Endothelial cell of umbilical vein (primary cell): Measurements from ENCODE around the gene FAM174B. TPM values are rescaled to one million over a fixed set of nuclear protein-coding genes. Genes with fewer than 3 reads are reported as not detected.

Experiments used
- BruUV-seq: library from RNA; stranded (reverse); fragments of 400-500 nt; replicated peaks from 2 replicates; lab custom pipeline; 2021; lab: Mats Ljungman, UMichigan
- CTCF ChIA-PET: fragments of 300-600, 350-600 bp; sonication (Branson Sonifier 250); formaldehyde crosslinking; loops from one replicate; lab custom pipeline; 2021; ENCODE audit warnings: antibody characterized with exemption, inconsistent platforms; lab: Charles Lee
- POLR2A ChIA-PET: fragments of 300-600, 350-600 bp; sonication (Branson Sonifier 250); formaldehyde crosslinking; loops from one replicate; lab custom pipeline; 2021; ENCODE audit warnings: antibody characterized with exemption, inconsistent platforms; lab: Charles Lee
- DNase-seq: peaks from one replicate; pipeline ENCODE4 v3.0.0-alpha.2; 2011; ENCODE audit warnings: low read depth, low spot score
- FAIRE-seq: peaks from 2 replicates; lab custom pipeline; 2011; peaks lifted over from hg19 to GRCh38; lab: Jason Lieb, UNC
- H2AFZ ChIP-seq: 2 replicates; pipeline ENCODE4 v1.6.0; 2012; ENCODE audit warnings: low read depth, low read length, control low read depth, inconsistent platforms
- H3K27ac ChIP-seq: 2 replicates; pipeline ENCODE4 v1.5.1; 2011; ENCODE audit warnings: low read depth, mild to moderate bottlenecking, control low read depth, low read length, moderate library complexity; ENCODE audit not compliant: insufficient read depth
- H3K27me3 ChIP-seq, 2 experiments: 2 replicates each; pipeline versions ENCODE4 v1.6.0 to v1.6.1; 2011; ENCODE audit warnings: low read length in 2 of 2, mixed read lengths in 1 of 2; ENCODE audit not compliant: control insufficient read depth in 2 of 2, insufficient read depth in 2 of 2
- H3K36me3 ChIP-seq, 2 experiments: 2 replicates in 1 of 2; 3 replicates in 1 of 2; pipeline ENCODE4 v1.5.1; 2011; ENCODE audit warnings: low read length in 2 of 2, mild to moderate bottlenecking in 1 of 2, moderate library complexity in 1 of 2; ENCODE audit not compliant: control insufficient read depth in 2 of 2, insufficient read depth in 2 of 2; ENCODE audit errors: extremely low read depth in 1 of 2
- H3K4me1 ChIP-seq: 3 replicates; pipeline ENCODE4 v1.5.1; 2011; ENCODE audit warnings: mild to moderate bottlenecking, low read length; ENCODE audit not compliant: control insufficient read depth, insufficient read depth; ENCODE audit errors: extremely low read depth
- H3K4me2 ChIP-seq: 2 replicates; pipeline ENCODE4 v1.6.1; 2011; ENCODE audit warnings: low read length, control low read depth, mixed read lengths; ENCODE audit not compliant: insufficient read depth
- H3K4me3 ChIP-seq, 3 experiments: fragments of 200-600 bp in 1 of 3; sonication (generic), shearing (Covaris generic) in 1 of 3; replicated peaks in 1 of 3; 2 replicates each; pipeline ENCODE4 v1.5.1; 2011 to 2016; ENCODE audit warnings: control low read depth in 3 of 3, low read length in 3 of 3, mild to moderate bottlenecking in 2 of 3, inconsistent platforms in 1 of 3, low read depth in 1 of 3, moderate library complexity in 1 of 3; ENCODE audit not compliant: insufficient read depth in 1 of 3
- H3K79me2 ChIP-seq: 2 replicates; pipeline ENCODE4 v1.6.0; 2012; ENCODE audit warnings: low read length, inconsistent platforms; ENCODE audit not compliant: control insufficient read depth, insufficient read depth
- H3K9ac ChIP-seq: replicated peaks from 2 replicates; pipeline ENCODE3; 2011; ENCODE audit warnings: low read length, control low read depth; ENCODE audit not compliant: insufficient read depth; ENCODE audit errors: extremely low read depth
- H3K9me1 ChIP-seq: replicated peaks from 3 replicates; pipeline ENCODE4 v1.6.0; 2011; ENCODE audit warnings: mild to moderate bottlenecking, low read length; ENCODE audit not compliant: control insufficient read depth, insufficient read depth; ENCODE audit errors: extremely low read depth
- H3K9me3 ChIP-seq: replicated peaks from 2 replicates; pipeline ENCODE4 v1.5.1; 2012; ENCODE audit warnings: low read length, inconsistent platforms; ENCODE audit not compliant: control insufficient read depth, insufficient read depth
- H4K20me1 ChIP-seq: replicated peaks from 2 replicates; pipeline ENCODE3; 2011; ENCODE audit warnings: mild to moderate bottlenecking, low read length; ENCODE audit not compliant: control insufficient read depth, insufficient read depth; ENCODE audit errors: extremely low read depth
- EZH2 ChIP-seq: IDR thresholded peaks from 2 replicates; pipeline ENCODE4 v1.6.1; 2012; ENCODE audit warnings: borderline replicate concordance, low read depth, mild to moderate bottlenecking, moderate library complexity, low read length, inconsistent platforms; ENCODE audit not compliant: severe bottlenecking
- FOS ChIP-seq: IDR thresholded peaks from 2 replicates; pipeline ENCODE4 v1.6.1; 2011; ENCODE audit warnings: mild to moderate bottlenecking, low read length, moderate library complexity, borderline replicate concordance; ENCODE audit not compliant: insufficient read depth
- GATA2 ChIP-seq: IDR thresholded peaks from 2 replicates; pipeline ENCODE4 v1.7.0; 2011; ENCODE audit warnings: low read depth, mild to moderate bottlenecking, moderate library complexity, mixed read lengths, low read length; ENCODE audit not compliant: insufficient read length, insufficient read depth
- JUN ChIP-seq: IDR thresholded peaks from 2 replicates; pipeline ENCODE4 v1.6.1; 2011; ENCODE audit warnings: borderline replicate concordance, low read depth; ENCODE audit not compliant: insufficient read length, insufficient read depth
- MAX ChIP-seq: IDR thresholded peaks from 2 replicates; pipeline ENCODE4 v1.6.1; 2011; ENCODE audit not compliant: insufficient read depth, insufficient read length
- MYC ChIP-seq: IDR thresholded peaks from one replicate; pipeline ENCODE4 v1.6.1; 2011; ENCODE audit warnings: mild to moderate bottlenecking, low read depth, low read length
- POLR2A ChIP-seq: IDR thresholded peaks from 2 replicates; pipeline ENCODE4 v1.6.1; 2012; ENCODE audit warnings: low read depth, mild to moderate bottlenecking, control low read depth, low read length
- POLR2AphosphoS5 ChIP-seq: IDR thresholded peaks from 2 replicates; pipeline ENCODE4 v1.6.1; 2012; ENCODE audit warnings: low read depth, mild to moderate bottlenecking, control low read depth, low read length, moderate library complexity; ENCODE audit not compliant: insufficient read depth
- dilution Hi-C: fragments of 300-500 bp; cut with MboI; formaldehyde crosslinking; loops from one replicate; pipeline ENCODE4 v1.15.0; 2019; ENCODE audit warnings: low sequenced_read_pairs; ENCODE audit not compliant: extremely low pct_ligation_motif_present
- intact Hi-C: fragments of 100-400 bp; cut with micrococcal nuclease; formaldehyde crosslinking; loops from one replicate; pipeline ENCODE4 v1.10.0; 2022
- polyA plus RNA-seq, 4 experiments: library from polyadenylated mRNA; depleted of rRNA in 3 of 4; stranded (reverse) in 3 of 4; unstranded in 1 of 4; fragments of >200 nt; gene quantifications; 2 replicates each; pipeline versions ENCODE4 v1.2.1 to v1.2.3, GENCODE V29; 2011 to 2012; ENCODE audit warnings: missing spikeins in 1 of 4
- total RNA-seq: library from RNA; stranded (reverse); gene quantifications from 2 replicates; pipeline ENCODE4 v1.2.3, GENCODE V29; 2021
- TF ChIP-seq, protein P1 (sequence below), 2 donors: IDR thresholded peaks; 1 replicate in 1 of 2; 2 replicates in 1 of 2; pipeline ENCODE4 v1.5.1; 2011; ENCODE audit warnings: low read length in 2 of 2, mild to moderate bottlenecking in 2 of 2, moderate library complexity in 2 of 2, control low read depth in 1 of 2, inconsistent platforms in 1 of 2, low read depth in 1 of 2; ENCODE audit not compliant: insufficient read depth in 1 of 2; ENCODE audit errors: extremely low read depth in 1 of 2

Gene FAM174B
- total and polyA plus RNA-seq, 2 donors (not counting 3 experiments of a cell fraction or from before 2014, with no cell fraction given), result 25.9 to 30.2 TPM

DNA sequence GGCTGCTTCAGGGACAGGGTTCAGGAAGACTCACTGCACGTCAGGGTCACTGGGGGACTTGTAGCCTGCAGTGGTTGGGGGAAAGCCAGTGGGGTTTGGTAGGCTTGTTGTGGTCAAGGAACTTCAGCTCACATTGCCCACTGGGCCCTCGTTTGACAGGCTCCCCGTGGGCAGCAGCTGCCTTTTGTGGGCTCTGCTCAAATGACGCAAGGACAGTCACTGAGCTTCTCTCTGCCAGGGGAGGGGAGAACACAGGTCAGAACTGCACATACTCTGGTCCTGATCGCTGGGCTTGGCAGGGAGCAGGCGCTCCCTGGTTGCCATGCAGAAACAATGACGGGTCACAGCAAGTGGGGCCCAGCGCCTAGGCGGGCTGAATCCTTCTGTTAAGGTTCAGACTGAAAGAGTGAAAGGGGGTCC lies 45.5 kb downstream of the FAM174B start:
- H3K9me3 ChIP-seq, result no peaks in the 10 kb centered on the region
- no peak overlapping the region for H3K4me2 ChIP-seq
- no peak for TF ChIP-seq POLR2AphosphoS5
- no peak for TF ChIP-seq FOS
- no peak for TF ChIP-seq POLR2A
- TF ChIP-seq GATA2, result no peak
- TF ChIP-seq JUN, result no peak
- no peak for TF ChIP-seq EZH2
- TF ChIP-seq MYC, result no peak
- TF ChIP-seq, protein P1, sequence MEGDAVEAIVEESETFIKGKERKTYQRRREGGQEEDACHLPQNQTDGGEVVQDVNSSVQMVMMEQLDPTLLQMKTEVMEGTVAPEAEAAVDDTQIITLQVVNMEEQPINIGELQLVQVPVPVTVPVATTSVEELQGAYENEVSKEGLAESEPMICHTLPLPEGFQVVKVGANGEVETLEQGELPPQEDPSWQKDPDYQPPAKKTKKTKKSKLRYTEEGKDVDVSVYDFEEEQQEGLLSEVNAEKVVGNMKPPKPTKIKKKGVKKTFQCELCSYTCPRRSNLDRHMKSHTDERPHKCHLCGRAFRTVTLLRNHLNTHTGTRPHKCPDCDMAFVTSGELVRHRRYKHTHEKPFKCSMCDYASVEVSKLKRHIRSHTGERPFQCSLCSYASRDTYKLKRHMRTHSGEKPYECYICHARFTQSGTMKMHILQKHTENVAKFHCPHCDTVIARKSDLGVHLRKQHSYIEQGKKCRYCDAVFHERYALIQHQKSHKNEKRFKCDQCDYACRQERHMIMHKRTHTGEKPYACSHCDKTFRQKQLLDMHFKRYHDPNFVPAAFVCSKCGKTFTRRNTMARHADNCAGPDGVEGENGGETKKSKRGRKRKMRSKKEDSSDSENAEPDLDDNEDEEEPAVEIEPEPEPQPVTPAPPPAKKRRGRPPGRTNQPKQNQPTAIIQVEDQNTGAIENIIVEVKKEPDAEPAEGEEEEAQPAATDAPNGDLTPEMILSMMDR (IDR thresholded peaks at IDR 0.05; ENCODE audit: extremely low read depth in 1 of 2, insufficient read depth in 1 of 2, low read depth in 1 of 2, low read length in 2 of 2), result no peak
- no peak for TF ChIP-seq MAX
- H3K9me1 ChIP-seq, result no peaks in the 10 kb centered on the region
- no peak for DNase-seq
- POLR2A ChIA-PET, result no interaction called here
- H4K20me1 ChIP-seq, result no peaks in the 10 kb centered on the region
- no peak overlapping the region for H2AFZ ChIP-seq
- no peak overlapping the region for H3K4me3 ChIP-seq
- no peak for FAIRE-seq
- dilution Hi-C loops (no loop called here), intact Hi-C loops (loop anchor here (10.0 kb wide), 1 partner anchor 515 kb away; no protein-coding TSS in a partner anchor)
- H3K79me2 ChIP-seq, result no peaks in the 10 kb centered on the region
- CTCF ChIA-PET, result no interaction called here
- no peak overlapping the region for H3K27ac ChIP-seq
- no peaks in the 10 kb centered on the region for H3K36me3 ChIP-seq
- no peaks in the 10 kb centered on the region for H3K27me3 ChIP-seq
- no peak overlapping the region for H3K9ac ChIP-seq
- BruUV-seq, result no TSS peak
- H3K4me1 ChIP-seq, result no peaks in the 10 kb centered on the region
